ENCODE measurements around the gene FAM171A1. TPM values are rescaled to one million over a fixed set of nuclear protein-coding genes. Genes with fewer than 3 reads are reported as not detected.
A peak's percentile ranks its signal among the peaks of the same experiment; 100 is the strongest.

Gene FAM171A1
- total RNA-seq, 1 donor from 2014 or later: 113 TPM

- Mint-ChIP-seq H3K9me3 (ENCODE audit: unreplicated experiment) (no peaks in the 10 kb centered on the region), H3K4me3 (ENCODE audit: unreplicated experiment) (peak overlapping the region; percentile 70), H3K27me3 (ENCODE audit: unreplicated experiment) (peaks cover 12% of the 10 kb centered on the region), H3K4me1 (ENCODE audit: unreplicated experiment) (peaks cover 21% of the 10 kb centered on the region), H3K36me3 (ENCODE audit: low read depth, unreplicated experiment) (peaks cover 12% of the 10 kb centered on the region), H3K27ac (ENCODE audit: unreplicated experiment) (no peak overlapping the region)
- TF ChIP-seq, protein P1, sequence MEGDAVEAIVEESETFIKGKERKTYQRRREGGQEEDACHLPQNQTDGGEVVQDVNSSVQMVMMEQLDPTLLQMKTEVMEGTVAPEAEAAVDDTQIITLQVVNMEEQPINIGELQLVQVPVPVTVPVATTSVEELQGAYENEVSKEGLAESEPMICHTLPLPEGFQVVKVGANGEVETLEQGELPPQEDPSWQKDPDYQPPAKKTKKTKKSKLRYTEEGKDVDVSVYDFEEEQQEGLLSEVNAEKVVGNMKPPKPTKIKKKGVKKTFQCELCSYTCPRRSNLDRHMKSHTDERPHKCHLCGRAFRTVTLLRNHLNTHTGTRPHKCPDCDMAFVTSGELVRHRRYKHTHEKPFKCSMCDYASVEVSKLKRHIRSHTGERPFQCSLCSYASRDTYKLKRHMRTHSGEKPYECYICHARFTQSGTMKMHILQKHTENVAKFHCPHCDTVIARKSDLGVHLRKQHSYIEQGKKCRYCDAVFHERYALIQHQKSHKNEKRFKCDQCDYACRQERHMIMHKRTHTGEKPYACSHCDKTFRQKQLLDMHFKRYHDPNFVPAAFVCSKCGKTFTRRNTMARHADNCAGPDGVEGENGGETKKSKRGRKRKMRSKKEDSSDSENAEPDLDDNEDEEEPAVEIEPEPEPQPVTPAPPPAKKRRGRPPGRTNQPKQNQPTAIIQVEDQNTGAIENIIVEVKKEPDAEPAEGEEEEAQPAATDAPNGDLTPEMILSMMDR (IDR thresholded peaks at IDR 0.05; ENCODE audit: unreplicated experiment): no peak
- DNase-seq (ENCODE audit: low spot score): no peak
These were observed 2.8 kb downstream of the FAM171A1 start for GRCh38 chr10:15368101-15368855.

GRCh38 chr10:15367296-15368085, 3.6 kb downstream of the FAM171A1 start:
- no peak for DNase-seq (ENCODE audit: low spot score)
- Mint-ChIP-seq H3K4me1 (ENCODE audit: unreplicated experiment) (peaks cover 22% of the 10 kb centered on the region), H3K27me3 (ENCODE audit: unreplicated experiment) (peaks cover 9% of the 10 kb centered on the region), H3K27ac (ENCODE audit: unreplicated experiment) (no peak overlapping the region), H3K9me3 (ENCODE audit: unreplicated experiment) (no peaks in the 10 kb centered on the region), H3K36me3 (ENCODE audit: low read depth, unreplicated experiment) (peaks cover 18% of the 10 kb centered on the region), H3K4me3 (ENCODE audit: unreplicated experiment) (no peak overlapping the region)
- TF ChIP-seq, protein P1 (IDR thresholded peaks at IDR 0.05; ENCODE audit: unreplicated experiment): no peak

GRCh38 chr10:15365692-15366091, 5.4 kb downstream of the FAM171A1 start:
- no peak overlapping the region for H3K4me3 Mint-ChIP-seq (ENCODE audit: unreplicated experiment)
- peaks cover 7% of the 10 kb centered on the region for H3K27me3 Mint-ChIP-seq (ENCODE audit: unreplicated experiment)
- H3K27ac Mint-ChIP-seq (ENCODE audit: unreplicated experiment): no peak overlapping the region
- no peak for DNase-seq (ENCODE audit: low spot score)
- TF ChIP-seq, protein P1 (IDR thresholded peaks at IDR 0.05; ENCODE audit: unreplicated experiment): no peak
- peaks cover 22% of the 10 kb centered on the region for H3K4me1 Mint-ChIP-seq (ENCODE audit: unreplicated experiment)
- no peaks in the 10 kb centered on the region for H3K9me3 Mint-ChIP-seq (ENCODE audit: unreplicated experiment)
- peaks cover 18% of the 10 kb centered on the region for H3K36me3 Mint-ChIP-seq (ENCODE audit: low read depth, unreplicated experiment)

GRCh38 chr10:15364001-15364400, 7.1 kb downstream of the FAM171A1 start:
- H3K27ac Mint-ChIP-seq (ENCODE audit: unreplicated experiment): no peak overlapping the region
- TF ChIP-seq, protein P1 (IDR thresholded peaks at IDR 0.05; ENCODE audit: unreplicated experiment): no peak
- H3K36me3 Mint-ChIP-seq (ENCODE audit: low read depth, unreplicated experiment): peaks cover 15% of the 10 kb centered on the region
- H3K4me1 Mint-ChIP-seq (ENCODE audit: unreplicated experiment): peaks cover 21% of the 10 kb centered on the region
- no peaks in the 10 kb centered on the region for H3K9me3 Mint-ChIP-seq (ENCODE audit: unreplicated experiment)
- DNase-seq (ENCODE audit: low spot score): no peak
- no peak overlapping the region for H3K4me3 Mint-ChIP-seq (ENCODE audit: unreplicated experiment)
- H3K27me3 Mint-ChIP-seq (ENCODE audit: unreplicated experiment): peaks cover 1% of the 10 kb centered on the region

DNA sequence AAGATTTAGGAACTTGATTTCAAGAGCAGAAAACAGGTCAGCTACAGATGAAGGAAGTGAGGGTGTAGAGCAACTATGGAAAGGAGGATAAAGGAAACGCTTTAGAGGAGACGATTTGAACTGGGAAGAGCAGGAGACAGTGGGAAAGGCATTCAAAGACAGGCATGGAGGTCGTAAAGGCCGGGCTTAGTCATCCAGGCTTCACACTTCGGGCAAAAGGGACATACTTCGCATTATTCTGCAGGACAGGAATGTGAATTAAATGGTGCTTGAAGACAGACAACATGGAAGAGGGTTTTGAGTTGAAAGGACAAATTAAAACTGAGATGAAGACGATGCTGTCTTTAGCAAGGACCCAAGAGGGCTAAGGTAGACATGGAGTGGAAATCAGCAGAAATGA, 8.1 kb downstream of the FAM171A1 start:
- Mint-ChIP-seq H3K4me3 (ENCODE audit: unreplicated experiment) (peak overlapping the region; percentile 1), H3K27me3 (ENCODE audit: unreplicated experiment) (peaks cover 1% of the 10 kb centered on the region), H3K4me1 (ENCODE audit: unreplicated experiment) (peaks cover 12% of the 10 kb centered on the region), H3K9me3 (ENCODE audit: unreplicated experiment) (no peaks in the 10 kb centered on the region), H3K27ac (ENCODE audit: unreplicated experiment) (no peak overlapping the region), H3K36me3 (ENCODE audit: low read depth, unreplicated experiment) (peaks cover 15% of the 10 kb centered on the region)
- TF ChIP-seq, protein P1 (IDR thresholded peaks at IDR 0.05; ENCODE audit: unreplicated experiment): no peak
- DNase-seq (ENCODE audit: low spot score): no peak

All from endothelial cell (in vitro differentiated cells).